ENCODE measurements around the gene ZFPL1.
"Not testable (repeated sequence)": the region's sequence is repeated elsewhere in the genome, so short reads cannot be mapped to it uniquely, and the experiment has no call there.

ZFPL1 gene

DNA sequence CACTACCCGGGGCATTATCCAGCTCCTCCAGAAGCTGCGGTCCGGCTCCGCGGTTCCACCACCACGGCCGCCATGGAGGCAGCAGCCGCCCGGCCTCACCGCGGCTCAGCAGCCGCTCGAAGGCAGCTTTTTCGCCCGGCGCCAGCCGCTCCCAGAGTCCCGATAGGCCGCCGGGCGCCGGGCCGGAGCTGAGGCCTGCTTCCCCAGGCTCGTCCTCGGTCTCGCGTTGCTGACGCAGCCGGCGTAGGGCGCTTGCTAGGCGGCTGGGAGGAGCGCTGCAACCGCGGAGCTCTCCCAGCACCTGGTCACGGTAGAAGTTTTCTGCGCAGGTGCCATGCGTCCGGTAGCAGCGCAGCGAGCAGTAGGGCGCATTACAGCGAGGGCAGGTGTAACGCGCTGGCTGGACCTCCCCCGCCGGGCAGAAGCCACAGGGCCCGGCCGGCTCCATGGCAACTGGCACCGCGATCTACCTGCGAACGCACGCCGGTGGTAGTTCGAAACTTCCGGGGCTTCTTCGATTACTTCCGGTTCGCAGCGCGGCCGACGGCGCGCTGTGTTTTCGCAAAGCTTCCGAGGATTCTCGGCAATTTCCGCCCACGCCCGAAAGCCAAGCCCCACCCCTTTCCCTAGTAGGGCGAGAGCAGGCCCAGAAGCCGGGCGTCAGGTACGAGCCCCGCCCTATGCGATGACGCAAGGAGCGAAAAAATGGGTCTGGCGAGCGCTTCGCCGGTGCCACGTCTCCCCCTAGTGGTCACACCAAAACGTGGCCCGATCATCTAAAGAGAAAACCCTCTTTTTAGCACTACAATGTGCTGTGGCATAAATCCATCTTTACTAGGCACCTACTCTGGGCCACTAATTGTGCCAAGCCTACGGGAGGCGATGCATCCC lies 33.4 kb downstream of the ZFPL1 start, which contains the start of gene ZNHIT2:
TSS of gene ZNHIT2 (minus strand) at position 496 of the 891 bp plus-strand sequence. CDS start at position 448, 48 bp downstream.
- TF ChIP-seq, protein P1, sequence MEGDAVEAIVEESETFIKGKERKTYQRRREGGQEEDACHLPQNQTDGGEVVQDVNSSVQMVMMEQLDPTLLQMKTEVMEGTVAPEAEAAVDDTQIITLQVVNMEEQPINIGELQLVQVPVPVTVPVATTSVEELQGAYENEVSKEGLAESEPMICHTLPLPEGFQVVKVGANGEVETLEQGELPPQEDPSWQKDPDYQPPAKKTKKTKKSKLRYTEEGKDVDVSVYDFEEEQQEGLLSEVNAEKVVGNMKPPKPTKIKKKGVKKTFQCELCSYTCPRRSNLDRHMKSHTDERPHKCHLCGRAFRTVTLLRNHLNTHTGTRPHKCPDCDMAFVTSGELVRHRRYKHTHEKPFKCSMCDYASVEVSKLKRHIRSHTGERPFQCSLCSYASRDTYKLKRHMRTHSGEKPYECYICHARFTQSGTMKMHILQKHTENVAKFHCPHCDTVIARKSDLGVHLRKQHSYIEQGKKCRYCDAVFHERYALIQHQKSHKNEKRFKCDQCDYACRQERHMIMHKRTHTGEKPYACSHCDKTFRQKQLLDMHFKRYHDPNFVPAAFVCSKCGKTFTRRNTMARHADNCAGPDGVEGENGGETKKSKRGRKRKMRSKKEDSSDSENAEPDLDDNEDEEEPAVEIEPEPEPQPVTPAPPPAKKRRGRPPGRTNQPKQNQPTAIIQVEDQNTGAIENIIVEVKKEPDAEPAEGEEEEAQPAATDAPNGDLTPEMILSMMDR (IDR thresholded peaks at IDR 0.05; ENCODE audit: insufficient read depth, low read depth, low read length, missing control alignments): peak; percentile 88
- peak within 1 kb of the TSS; percentile 69 for H3K4me3 ChIP-seq (ENCODE audit: low read length)
- DNase-seq (ENCODE audit: low read depth): peak; percentile 99

- DNase-seq (ENCODE audit: low read depth): no peak
- TF ChIP-seq, protein P1 (IDR thresholded peaks at IDR 0.05; ENCODE audit: insufficient read depth, low read depth, low read length, missing control alignments): no peak
These were observed 34.2 kb downstream of the ZFPL1 start for GRCh38 chr11:65118097-65118837.

DNA sequence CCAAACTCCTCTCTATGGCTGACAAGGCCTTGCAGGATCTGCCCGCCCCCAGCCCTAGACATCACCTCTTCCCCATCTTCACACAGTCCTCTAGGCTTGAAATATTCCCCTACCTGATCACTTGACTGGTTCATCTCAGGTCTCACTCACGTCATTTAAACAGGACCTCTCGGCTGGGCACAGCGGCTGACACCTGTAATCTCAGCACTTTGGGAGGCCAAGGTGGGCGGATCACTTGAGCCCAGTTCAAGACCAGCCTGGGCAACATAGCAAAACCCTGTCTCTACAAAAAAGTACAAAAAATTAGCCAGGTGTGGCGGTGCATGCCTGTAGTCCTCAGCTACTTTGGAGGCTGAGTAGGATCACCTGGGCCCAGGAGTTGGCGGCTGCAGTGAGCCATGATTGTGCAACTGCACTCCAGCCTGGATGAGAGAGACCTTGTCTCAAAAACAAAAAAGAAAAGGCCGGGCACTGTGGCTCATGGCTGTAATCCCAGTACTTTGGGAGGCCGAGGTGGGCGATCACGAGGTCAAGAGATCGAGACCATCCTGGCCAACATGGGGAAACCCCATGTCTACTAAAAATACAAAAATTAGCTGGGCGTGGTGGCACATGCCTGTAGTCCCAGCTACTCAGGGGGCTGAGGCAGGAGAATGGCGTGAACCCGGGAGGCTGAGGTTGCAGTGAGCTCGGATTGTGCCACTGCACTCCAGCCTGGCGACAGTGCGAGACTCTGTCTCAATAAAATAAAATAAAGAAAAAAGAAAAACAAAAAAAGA lies 35.1 kb downstream of the ZFPL1 start:
- not testable (repeated sequence) for H3K4me3 ChIP-seq (ENCODE audit: low read length)
- DNase-seq (ENCODE audit: low read depth): peak; percentile 20

More at GRCh38 chr11:65118097-65118837, 34.2 kb downstream of the ZFPL1 start:
- H3K4me3 ChIP-seq (ENCODE audit: low read length): no peak overlapping the region

- DNase-seq (ENCODE audit: low read depth): no peak
- TF ChIP-seq, protein P1 (IDR thresholded peaks at IDR 0.05; ENCODE audit: insufficient read depth, low read depth, low read length, missing control alignments): no peak
- no peak overlapping the region for H3K4me3 ChIP-seq (ENCODE audit: low read length)
These were observed 35.6 kb downstream of the ZFPL1 start for GRCh38 chr11:65119670-65119995.

- no peak for DNase-seq (ENCODE audit: low read depth)
- TF ChIP-seq, protein P1 (IDR thresholded peaks at IDR 0.05; ENCODE audit: insufficient read depth, low read depth, low read length, missing control alignments): no peak
- H3K4me3 ChIP-seq (ENCODE audit: low read length): peak overlapping the region; percentile 99
These were observed 36.8 kb downstream of the ZFPL1 start for GRCh38 chr11:65120831-65121230.

GRCh38 chr11:65121447-65121864 lies 37.4 kb downstream of the ZFPL1 start:
- H3K4me3 ChIP-seq (ENCODE audit: low read length): peak overlapping the region; percentile 99
- TF ChIP-seq, protein P1 (IDR thresholded peaks at IDR 0.05; ENCODE audit: insufficient read depth, low read depth, low read length, missing control alignments): no peak
- no peak for DNase-seq (ENCODE audit: low read depth)
